Fibroblast of mammary gland (primary cell): ENCODE measurements around the gene HEG1.
A peak's percentile ranks its signal among the peaks of the same experiment; 100 is the strongest.

Source experiments
- DNase-seq: peaks from one replicate; pipeline ENCODE4 v3.0.0-alpha.2; 2010; ENCODE audit warnings: low read depth
- H3K4me3 ChIP-seq: 2 replicates; pipeline ENCODE4 v1.5.1; 2011; ENCODE audit warnings: low read depth, mild to moderate bottlenecking, low read length, moderate library complexity; ENCODE audit not compliant: control insufficient read depth
- TF ChIP-seq, protein P1 (sequence below): conservative IDR thresholded peaks from 2 replicates; pipeline ENCODE4 v1.5.1; 2011; ENCODE audit warnings: low read depth, low read length, inconsistent platforms; ENCODE audit not compliant: control insufficient read depth, insufficient read depth

Gene HEG1

DNA sequence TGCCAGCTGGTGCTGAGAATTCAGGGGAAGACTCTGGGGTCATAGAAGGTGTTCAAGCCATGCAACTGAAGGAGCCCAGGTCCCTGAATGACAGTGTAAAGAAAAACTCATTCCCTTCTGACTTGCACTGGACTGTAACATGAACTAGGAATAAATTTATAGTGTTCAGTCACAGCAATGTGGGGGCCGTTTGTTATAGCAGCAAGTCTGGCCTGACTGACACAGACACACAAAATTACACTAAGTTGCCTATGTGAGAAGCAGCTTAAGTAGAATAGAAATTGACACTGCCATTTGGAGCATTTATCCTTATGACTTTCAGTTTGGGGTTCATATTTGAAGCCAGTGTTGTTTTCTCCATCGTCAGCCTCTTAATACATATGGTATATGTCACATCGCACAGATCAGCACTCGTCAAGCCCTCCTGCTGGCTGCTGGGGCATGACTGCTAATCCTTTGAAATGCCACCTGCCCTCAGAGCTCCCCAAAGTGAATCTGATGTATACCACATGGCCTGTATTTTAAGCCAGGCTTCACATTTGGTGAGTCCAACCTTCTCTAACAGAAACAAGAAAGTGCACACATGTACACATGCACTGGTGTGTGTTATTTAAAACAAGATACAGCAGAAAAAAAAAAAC lies 17.1 kb upstream of the HEG1 start:
- DNase-seq: no peak
- no peak overlapping the region for H3K4me3 ChIP-seq
- TF ChIP-seq, protein P1, sequence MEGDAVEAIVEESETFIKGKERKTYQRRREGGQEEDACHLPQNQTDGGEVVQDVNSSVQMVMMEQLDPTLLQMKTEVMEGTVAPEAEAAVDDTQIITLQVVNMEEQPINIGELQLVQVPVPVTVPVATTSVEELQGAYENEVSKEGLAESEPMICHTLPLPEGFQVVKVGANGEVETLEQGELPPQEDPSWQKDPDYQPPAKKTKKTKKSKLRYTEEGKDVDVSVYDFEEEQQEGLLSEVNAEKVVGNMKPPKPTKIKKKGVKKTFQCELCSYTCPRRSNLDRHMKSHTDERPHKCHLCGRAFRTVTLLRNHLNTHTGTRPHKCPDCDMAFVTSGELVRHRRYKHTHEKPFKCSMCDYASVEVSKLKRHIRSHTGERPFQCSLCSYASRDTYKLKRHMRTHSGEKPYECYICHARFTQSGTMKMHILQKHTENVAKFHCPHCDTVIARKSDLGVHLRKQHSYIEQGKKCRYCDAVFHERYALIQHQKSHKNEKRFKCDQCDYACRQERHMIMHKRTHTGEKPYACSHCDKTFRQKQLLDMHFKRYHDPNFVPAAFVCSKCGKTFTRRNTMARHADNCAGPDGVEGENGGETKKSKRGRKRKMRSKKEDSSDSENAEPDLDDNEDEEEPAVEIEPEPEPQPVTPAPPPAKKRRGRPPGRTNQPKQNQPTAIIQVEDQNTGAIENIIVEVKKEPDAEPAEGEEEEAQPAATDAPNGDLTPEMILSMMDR: no peak

DNA sequence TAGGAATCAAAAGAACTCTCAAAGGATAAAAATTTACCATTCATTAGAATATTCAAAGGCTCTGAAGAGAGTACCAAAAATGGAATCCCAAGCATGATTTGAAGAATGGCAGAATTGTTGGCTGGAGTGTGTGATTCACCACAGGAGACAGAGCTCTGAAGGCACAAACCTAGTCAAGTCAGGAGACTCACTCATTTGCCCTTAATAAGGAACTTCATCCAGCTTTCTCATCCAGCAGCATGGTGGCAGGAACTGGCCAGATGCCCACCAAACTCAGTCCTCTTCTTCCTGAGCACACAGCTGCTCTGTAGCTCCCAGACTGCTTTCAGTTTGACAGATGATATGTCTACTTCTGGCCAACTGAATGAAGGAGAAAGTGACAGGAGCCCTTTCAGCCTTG lies 16.5 kb upstream of the HEG1 start:
- no peak overlapping the region for H3K4me3 ChIP-seq
- TF ChIP-seq, protein P1: no peak
- peak; percentile 41 for DNase-seq

DNA sequence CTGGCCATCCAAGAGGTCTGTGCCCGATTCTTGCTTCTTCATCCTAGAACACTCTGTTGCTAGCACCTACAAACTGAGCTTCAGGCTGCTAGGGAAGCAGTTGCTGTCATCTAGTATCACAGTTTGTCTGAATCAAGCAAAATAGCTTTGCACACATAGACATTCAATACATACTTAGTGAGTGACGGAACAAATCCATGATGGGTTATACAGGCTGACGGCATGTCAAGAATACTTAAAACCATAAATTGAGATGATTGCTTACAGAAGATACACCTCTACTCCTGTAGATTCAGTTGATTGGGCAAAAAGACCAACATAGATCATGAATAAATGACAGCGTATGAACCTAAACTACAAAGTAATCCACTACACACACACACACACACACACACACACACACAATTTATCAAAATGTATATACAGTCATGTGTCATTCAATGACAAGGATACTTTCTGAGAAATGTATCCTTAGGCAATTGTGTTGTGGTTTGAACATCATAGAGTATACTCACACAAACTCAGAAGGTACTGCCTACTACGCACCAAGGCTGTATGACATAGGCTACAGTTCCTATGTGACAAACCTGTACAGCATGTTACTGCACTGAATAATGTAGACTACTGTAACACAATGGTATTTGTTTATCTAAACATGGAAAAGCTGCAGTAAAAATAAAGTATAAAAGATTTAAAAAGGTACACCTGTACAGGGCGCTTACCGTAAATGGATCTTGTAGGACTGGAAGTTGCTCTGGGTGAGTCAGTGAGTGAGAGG lies 14.4 kb upstream of the HEG1 start:
- TF ChIP-seq, protein P1: no peak
- no peak overlapping the region for H3K4me3 ChIP-seq
- no peak for DNase-seq

DNA sequence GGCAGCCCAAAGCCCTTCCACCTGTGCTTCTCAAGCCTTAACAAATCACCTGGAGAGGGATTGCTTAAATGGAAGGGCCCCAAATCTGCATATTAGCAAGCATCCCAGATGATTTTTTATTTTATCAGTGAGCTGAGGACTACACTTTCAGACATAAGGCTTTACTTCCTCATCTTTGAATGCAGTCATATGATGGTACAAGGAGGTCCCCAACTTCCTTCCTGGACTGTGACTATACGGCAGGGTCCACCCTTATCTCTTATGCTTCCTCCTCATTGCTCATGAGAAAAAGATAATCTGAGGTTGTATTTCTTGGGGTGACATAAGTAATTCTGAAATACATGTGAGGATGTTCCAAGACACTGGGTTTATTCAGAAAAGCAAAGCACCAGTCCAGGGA lies 13.7 kb upstream of the HEG1 start:
- TF ChIP-seq, protein P1: no peak
- no peak overlapping the region for H3K4me3 ChIP-seq
- no peak for DNase-seq

DNA sequence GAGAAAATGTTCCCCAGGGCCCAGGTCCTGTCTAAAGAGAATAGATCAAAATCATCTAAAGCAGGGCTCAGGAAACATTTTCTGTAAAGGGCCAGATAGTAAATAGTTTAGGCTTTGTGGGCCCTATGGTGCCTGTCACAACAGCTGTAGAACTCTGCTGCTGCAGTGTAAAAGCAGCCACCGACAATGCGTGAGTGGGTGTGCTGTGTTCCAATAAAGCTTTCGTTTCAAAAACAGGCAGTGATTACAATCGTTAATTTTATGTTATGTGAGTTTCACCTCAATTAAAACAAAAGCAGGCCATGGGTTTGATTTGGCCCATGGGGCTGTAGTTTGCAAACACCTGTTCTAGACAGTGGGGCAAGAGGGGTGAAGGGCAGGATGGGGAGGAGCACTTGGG lies 12.5 kb upstream of the HEG1 start:
- TF ChIP-seq, protein P1: no peak
- H3K4me3 ChIP-seq: no peak overlapping the region

DNA sequence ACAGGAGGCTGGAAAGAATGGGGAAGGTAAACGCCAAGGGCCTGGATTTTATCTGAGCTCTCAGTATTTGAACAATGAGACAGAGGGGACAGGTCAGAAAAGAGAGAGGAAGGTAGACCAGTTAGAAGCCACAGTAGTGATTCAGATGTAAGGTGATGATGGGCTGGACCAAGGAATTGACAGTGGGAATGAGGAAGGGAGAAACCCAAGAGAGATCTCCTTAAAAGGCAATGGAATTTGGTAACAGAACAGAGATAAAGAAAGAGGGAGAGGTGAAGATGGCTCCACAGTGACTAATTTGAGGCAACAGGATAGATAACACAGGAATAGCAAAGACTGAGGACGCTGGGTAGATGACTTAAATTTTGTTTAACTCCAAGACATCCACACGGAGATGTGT lies 11.4 kb upstream of the HEG1 start:
- DNase-seq: no peak
- no peak overlapping the region for H3K4me3 ChIP-seq
- TF ChIP-seq, protein P1: no peak

More for the DNA sequence above, 12.5 kb upstream of the HEG1 start:
- no peak for DNase-seq
